ENCODE measurements around the gene TASP1. TPM values are rescaled to one million over a fixed set of nuclear protein-coding genes. Genes with fewer than 3 reads are reported as not detected.
"Not testable (repeated sequence)": the region's sequence is repeated elsewhere in the genome, so short reads cannot be mapped to it uniquely, and the experiment has no call there.

The TASP1 gene
- total RNA-seq, 2 experiments from 2014 or later = 10.7 to 11.3 TPM

GRCh38 chr20:13485576-13485975 is 153.2 kb downstream of the TASP1 start:
- peaks cover 52% of the 10 kb centered on the region for H3K36me3 Mint-ChIP-seq (ENCODE audit: low read depth)
- intact Hi-C loops (cut with DNase I, micrococcal nuclease) = no loop called here
- no peak overlapping the region for H3K4me3 ChIP-seq (ENCODE audit: low read length)
- DNase-seq (no peak), ATAC-seq (ENCODE audit: poor library complexity) (no peak)
- peaks cover 0 to 3% of the 10 kb centered on the region in 2 experiments for H3K9me3 ChIP-seq (ENCODE audit: control insufficient read depth in 1 of 2, insufficient read depth in 1 of 2, low read length in 2 of 2)
- H3K27ac ChIP-seq (ENCODE audit: low read depth in 1 of 2, low read length in 2 of 2) = no peak overlapping the region
- H3K36me3 ChIP-seq (ENCODE audit: insufficient read depth, low read length) = peaks cover 25% of the 10 kb centered on the region
- H3K27ac Mint-ChIP-seq = no peak overlapping the region
- no peaks in the 10 kb centered on the region for H3K4me1 Mint-ChIP-seq (ENCODE audit: low read depth)
- no peaks in the 10 kb centered on the region for H3K4me1 ChIP-seq (ENCODE audit: insufficient read depth, low read length)
- no peaks in the 10 kb centered on the region for H3K27me3 Mint-ChIP-seq
- ChIA-PET POLR2A (no interaction called here), CTCF (no interaction called here)
- TF ChIP-seq CTCF (IDR thresholded peaks at IDR 0.05) = no peak
- no peaks in the 10 kb centered on the region for H3K27me3 ChIP-seq (ENCODE audit: control insufficient read depth in 1 of 2, insufficient read depth in 2 of 2, low read length in 2 of 2)
- no peak overlapping the region for H3K4me3 Mint-ChIP-seq
- peaks cover 6% of the 10 kb centered on the region for H3K9me3 Mint-ChIP-seq

DNA sequence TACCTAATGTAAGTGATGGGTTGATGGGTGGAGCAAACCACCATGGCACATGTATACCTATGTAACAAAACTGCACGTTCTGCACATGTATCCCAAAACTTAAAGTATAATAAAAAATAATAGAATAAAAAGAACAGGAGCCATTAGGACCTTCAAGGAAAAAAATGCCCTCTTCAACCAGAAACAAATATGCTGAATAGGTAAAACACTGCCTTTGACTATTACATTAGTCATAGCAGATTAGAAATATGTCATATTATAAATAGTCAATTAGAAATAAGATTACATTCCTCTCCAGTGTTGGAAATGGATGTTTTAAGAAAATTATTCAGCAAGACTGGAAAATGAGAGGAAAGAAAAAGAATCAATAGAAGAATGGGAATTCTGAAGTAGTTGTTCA is 153.7 kb downstream of the TASP1 start:
- H3K27me3 Mint-ChIP-seq; H3K4me1 ChIP-seq (ENCODE audit: insufficient read depth, low read length); H3K4me3 ChIP-seq (ENCODE audit: low read length); H3K27ac ChIP-seq (ENCODE audit: low read depth in 1 of 2, low read length in 2 of 2); POLR2A ChIA-PET; ATAC-seq (ENCODE audit: poor library complexity); H3K9me3 ChIP-seq (ENCODE audit: control insufficient read depth in 1 of 2, insufficient read depth in 1 of 2, low read length in 2 of 2); H3K4me3 Mint-ChIP-seq; CTCF ChIA-PET; H3K9me3 Mint-ChIP-seq; intact Hi-C loops (cut with DNase I, micrococcal nuclease); DNase-seq; H3K27me3 ChIP-seq (ENCODE audit: control insufficient read depth in 1 of 2, insufficient read depth in 2 of 2, low read length in 2 of 2); H3K27ac Mint-ChIP-seq; H3K4me1 Mint-ChIP-seq (ENCODE audit: low read depth): not testable (repeated sequence)
- H3K36me3 Mint-ChIP-seq (ENCODE audit: low read depth) = peaks cover 58% of the 10 kb centered on the region
- peaks cover 25% of the 10 kb centered on the region for H3K36me3 ChIP-seq (ENCODE audit: insufficient read depth, low read length)

- H3K9me3 ChIP-seq (ENCODE audit: control insufficient read depth in 1 of 2, insufficient read depth in 1 of 2, low read length in 2 of 2); H3K4me1 Mint-ChIP-seq (ENCODE audit: low read depth); H3K4me3 ChIP-seq (ENCODE audit: low read length); intact Hi-C loops (cut with DNase I, micrococcal nuclease); H3K4me3 Mint-ChIP-seq; H3K9me3 Mint-ChIP-seq; H3K27me3 ChIP-seq (ENCODE audit: control insufficient read depth in 1 of 2, insufficient read depth in 2 of 2, low read length in 2 of 2); DNase-seq; CTCF ChIA-PET; H3K27ac Mint-ChIP-seq; H3K4me1 ChIP-seq (ENCODE audit: insufficient read depth, low read length); H3K27me3 Mint-ChIP-seq; POLR2A ChIA-PET; H3K27ac ChIP-seq (ENCODE audit: low read depth in 1 of 2, low read length in 2 of 2); ATAC-seq (ENCODE audit: poor library complexity): not testable (repeated sequence)
- peaks cover 25% of the 10 kb centered on the region for H3K36me3 ChIP-seq (ENCODE audit: insufficient read depth, low read length)
- H3K36me3 Mint-ChIP-seq (ENCODE audit: low read depth) = peaks cover 71% of the 10 kb centered on the region
Measured at GRCh38 chr20:13483472-13483871, 155.3 kb downstream of the TASP1 start.

DNA sequence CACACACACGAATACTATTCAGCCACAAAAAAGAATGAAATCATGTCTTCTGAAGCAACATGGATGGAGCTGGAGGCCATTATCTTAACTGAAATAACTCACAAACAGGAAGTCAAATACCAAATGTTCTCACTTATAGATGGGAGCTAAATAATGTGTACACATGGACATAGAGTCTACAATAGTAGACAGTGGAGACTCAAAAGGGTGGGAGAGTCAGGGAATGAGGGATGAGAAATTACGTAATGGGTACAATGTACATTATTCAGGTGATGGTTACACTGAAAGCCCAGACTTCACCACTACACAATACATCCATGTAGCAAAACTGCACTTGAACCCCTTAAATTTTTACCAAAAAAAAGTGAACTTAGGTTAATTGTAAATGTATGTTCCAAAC is 160.4 kb downstream of the TASP1 start:
- H3K36me3 Mint-ChIP-seq (ENCODE audit: low read depth) = peaks cover 81% of the 10 kb centered on the region

More for the DNA sequence above, 160.4 kb downstream of the TASP1 start:
- Mint-ChIP-seq H3K4me1 (ENCODE audit: low read depth) (no peaks in the 10 kb centered on the region), H3K9me3 (peaks cover 6% of the 10 kb centered on the region), H3K4me3 (no peak overlapping the region), H3K27ac (no peak overlapping the region), H3K27me3 (no peaks in the 10 kb centered on the region)
- Histone ChIP-seq H3K4me1 (ENCODE audit: insufficient read depth, low read length) (no peaks in the 10 kb centered on the region), H3K27ac (ENCODE audit: low read depth in 1 of 2, low read length in 2 of 2) (no peak overlapping the region), H3K27me3 (ENCODE audit: control insufficient read depth in 1 of 2, insufficient read depth in 2 of 2, low read length in 2 of 2) (no peaks in the 10 kb centered on the region), H3K9me3 (ENCODE audit: control insufficient read depth in 1 of 2, insufficient read depth in 1 of 2, low read length in 2 of 2) (no peaks in the 10 kb centered on the region), H3K36me3 (ENCODE audit: insufficient read depth, low read length) (peaks cover 25% of the 10 kb centered on the region), H3K4me3 (ENCODE audit: low read length) (no peak overlapping the region)
- ATAC-seq (ENCODE audit: poor library complexity) = no peak
- CTCF ChIA-PET = no interaction called here
- DNase-seq = no peak
- POLR2A ChIA-PET = no interaction called here
- intact Hi-C loops (cut with DNase I, micrococcal nuclease) = no loop called here
- no peak for TF ChIP-seq CTCF (IDR thresholded peaks at IDR 0.05)
